Ascending aorta (tissue), 2 donors: Measurements from ENCODE around the gene LILRA1. TPM values are rescaled to one million over a fixed set of nuclear protein-coding genes. Genes with fewer than 3 reads are reported as not detected.
A peak's percentile ranks its signal among the peaks of the same experiment; 100 is the strongest.
"Not testable (repeated sequence)": the region's sequence is repeated elsewhere in the genome, so short reads cannot be mapped to it uniquely, and the experiment has no call there.

Experiments
- DNase-seq, 2 donors: peaks; one replicate each; pipeline ENCODE4 v3.0.0-alpha.2; 2019; ENCODE audit warnings: low spot score in 2 of 2
- H3K27ac ChIP-seq, 2 donors: fragments of 200-600 bp; sonication (generic); one replicate each; pipeline ENCODE4 v1.5.1; 2016 to 2017; ENCODE audit warnings: mild to moderate bottlenecking in 1 of 2
- H3K27me3 ChIP-seq: fragments of 200-600 bp; sonication (generic); one replicate; pipeline ENCODE4 v1.5.1; 2017
- H3K36me3 ChIP-seq, 2 donors: fragments of 200-600 bp; sonication (generic); one replicate each; pipeline ENCODE4 v1.5.1; 2016
- H3K4me1 ChIP-seq, 2 donors: fragments of 200-600 bp; sonication (generic); one replicate each; pipeline ENCODE4 v1.5.1; 2016 to 2017; ENCODE audit warnings: mild to moderate bottlenecking in 1 of 2
- H3K4me3 ChIP-seq, 2 donors: fragments of 200-600 bp; sonication (generic); one replicate each; pipeline ENCODE4 v1.5.1; 2016 to 2017; ENCODE audit warnings: mild to moderate bottlenecking in 1 of 2
- H3K9me3 ChIP-seq, 2 donors: fragments of 200-600 bp; sonication (generic); one replicate each; pipeline ENCODE4 v1.5.1; 2016
- intact Hi-C: fragments of 100-400 bp; cut with DNase I; formaldehyde crosslinking; loops from one replicate; pipeline ENCODE4 v1.15.1; 2023
- total RNA-seq: library from RNA; depleted of rRNA; stranded (reverse); fragments of >200 nt; gene quantifications from one replicate; pipeline ENCODE4 v1.1.0, GENCODE V29; 2016
- TF ChIP-seq, protein P1 (sequence below), 3 experiments: fragments of 200-600 bp in 2 of 3; fragments of 450-650 bp in 1 of 3; sonication (generic) in 2 of 3; IDR thresholded peaks; one replicate each; pipeline ENCODE4 v1.5.1; 2016 to 2019; ENCODE audit warnings: antibody characterized with exemption in 3 of 3, mild to moderate bottlenecking in 1 of 3, moderate library complexity in 1 of 3

The LILRA1 gene
- total RNA-seq = not detected

DNA sequence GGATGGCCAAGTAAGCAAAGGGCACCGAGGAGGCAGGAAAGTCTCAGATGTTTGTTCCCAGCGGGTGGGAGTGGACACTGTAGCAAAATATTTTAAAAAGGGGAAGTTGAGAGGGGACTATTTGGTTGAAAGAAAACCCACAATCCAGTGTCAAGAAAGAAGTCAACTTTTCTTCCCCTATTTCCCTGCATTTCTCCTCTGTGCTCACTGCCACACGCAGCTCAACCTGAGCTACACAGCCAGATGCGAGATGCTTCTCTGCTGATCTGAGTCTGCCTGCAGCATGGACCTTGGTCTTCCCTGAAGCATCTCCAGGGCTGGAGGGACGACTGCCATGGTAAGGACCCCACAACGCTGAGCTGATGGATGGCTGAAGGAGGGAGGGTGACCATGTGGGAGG is at the start of gene LILRA1:
TSS of gene LILRA1 (plus strand) at position 188 of the 400 bp plus-strand sequence. CDS start 613 bp downstream, outside the sequence.
- H3K27me3 ChIP-seq, DNase-seq, H3K27ac ChIP-seq, H3K9me3 ChIP-seq, H3K36me3 ChIP-seq, intact Hi-C loops, H3K4me3 ChIP-seq, H3K4me1 ChIP-seq: not testable (repeated sequence)

DNA sequence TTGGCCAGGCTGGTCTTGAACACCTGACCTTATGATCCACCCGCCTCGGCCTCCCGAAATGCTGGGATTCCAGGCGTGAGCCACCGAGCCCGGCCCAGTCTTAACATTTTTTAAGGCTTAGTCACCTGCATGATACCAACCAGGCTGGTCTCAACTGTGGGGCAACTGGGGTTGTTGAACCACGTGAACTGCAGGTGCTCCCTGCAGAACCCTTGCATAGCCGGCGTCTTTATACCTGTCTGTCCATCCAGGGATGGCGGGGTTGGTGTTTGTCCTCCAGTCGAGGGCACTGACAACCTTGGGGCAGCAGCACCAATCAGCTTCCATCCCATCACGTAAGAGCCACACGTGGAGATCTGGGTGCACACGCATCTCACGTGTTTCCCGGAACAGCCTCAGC is 44.6 kb upstream of the LILRA1 start:
- H3K27me3 ChIP-seq = no peaks in the 10 kb centered on the region
- no peak overlapping the region for H3K4me3 ChIP-seq
- intact Hi-C loops = no loop called here
- TF ChIP-seq, protein P1, sequence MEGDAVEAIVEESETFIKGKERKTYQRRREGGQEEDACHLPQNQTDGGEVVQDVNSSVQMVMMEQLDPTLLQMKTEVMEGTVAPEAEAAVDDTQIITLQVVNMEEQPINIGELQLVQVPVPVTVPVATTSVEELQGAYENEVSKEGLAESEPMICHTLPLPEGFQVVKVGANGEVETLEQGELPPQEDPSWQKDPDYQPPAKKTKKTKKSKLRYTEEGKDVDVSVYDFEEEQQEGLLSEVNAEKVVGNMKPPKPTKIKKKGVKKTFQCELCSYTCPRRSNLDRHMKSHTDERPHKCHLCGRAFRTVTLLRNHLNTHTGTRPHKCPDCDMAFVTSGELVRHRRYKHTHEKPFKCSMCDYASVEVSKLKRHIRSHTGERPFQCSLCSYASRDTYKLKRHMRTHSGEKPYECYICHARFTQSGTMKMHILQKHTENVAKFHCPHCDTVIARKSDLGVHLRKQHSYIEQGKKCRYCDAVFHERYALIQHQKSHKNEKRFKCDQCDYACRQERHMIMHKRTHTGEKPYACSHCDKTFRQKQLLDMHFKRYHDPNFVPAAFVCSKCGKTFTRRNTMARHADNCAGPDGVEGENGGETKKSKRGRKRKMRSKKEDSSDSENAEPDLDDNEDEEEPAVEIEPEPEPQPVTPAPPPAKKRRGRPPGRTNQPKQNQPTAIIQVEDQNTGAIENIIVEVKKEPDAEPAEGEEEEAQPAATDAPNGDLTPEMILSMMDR (IDR thresholded peaks at IDR 0.05) = no peak
- no peaks in the 10 kb centered on the region for H3K4me1 ChIP-seq
- no peak for DNase-seq
- H3K36me3 ChIP-seq = no peaks in the 10 kb centered on the region
- H3K27ac ChIP-seq = no peak overlapping the region
- H3K9me3 ChIP-seq = no peaks in the 10 kb centered on the region

DNA sequence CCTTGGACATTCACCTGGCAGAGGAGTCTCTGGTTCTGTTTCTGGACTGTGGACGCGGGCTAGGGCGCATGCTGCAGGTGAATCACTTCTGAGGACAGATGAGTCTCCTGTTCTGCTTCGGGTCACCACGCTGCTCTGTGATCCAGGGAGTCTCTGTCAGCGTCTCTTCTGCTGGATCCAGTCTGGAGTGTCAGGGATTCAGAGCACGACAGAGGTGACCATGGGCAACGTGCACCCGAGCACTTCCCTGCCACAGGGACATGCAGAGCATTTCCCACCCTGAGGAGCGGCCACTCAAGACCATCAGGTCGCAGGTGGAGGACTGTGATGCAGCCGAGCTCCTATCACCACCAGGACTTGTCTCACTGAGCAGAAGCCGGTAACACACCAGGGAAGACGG is 44.2 kb upstream of the LILRA1 start:
- no peaks in the 10 kb centered on the region for H3K4me1 ChIP-seq
- no peaks in the 10 kb centered on the region for H3K36me3 ChIP-seq
- intact Hi-C loops = no loop called here
- no peaks in the 10 kb centered on the region for H3K27me3 ChIP-seq
- no peak overlapping the region for H3K27ac ChIP-seq
- no peak overlapping the region for H3K4me3 ChIP-seq
- TF ChIP-seq, protein P1 (IDR thresholded peaks at IDR 0.05) = no peak
- no peak for DNase-seq
- H3K9me3 ChIP-seq = no peaks in the 10 kb centered on the region

DNA sequence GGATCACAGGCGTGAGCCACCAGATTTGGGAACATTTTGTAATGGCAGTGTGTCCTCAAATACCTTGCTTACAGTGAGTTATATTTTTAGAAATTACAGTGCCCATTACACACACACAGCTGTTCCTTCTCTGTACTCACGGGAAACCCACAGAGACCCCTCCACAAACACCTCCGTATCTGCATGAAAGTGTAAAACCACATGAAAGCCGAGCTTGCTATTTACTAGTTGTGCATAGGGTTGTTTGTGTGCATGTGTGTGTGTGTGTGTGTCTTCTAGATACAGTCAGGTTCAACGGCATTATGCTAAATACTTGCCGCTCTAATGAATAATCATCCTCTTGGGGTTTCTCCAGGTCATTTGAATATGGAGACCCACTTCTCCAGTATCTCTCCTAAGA is 42.1 kb upstream of the LILRA1 start:
- Histone ChIP-seq H3K36me3 (no peaks in the 10 kb centered on the region), H3K4me1 (no peaks in the 10 kb centered on the region), H3K27me3 (no peaks in the 10 kb centered on the region), H3K27ac (no peak overlapping the region), H3K9me3 (no peaks in the 10 kb centered on the region), H3K4me3 (no peak overlapping the region)
- no peak for DNase-seq
- intact Hi-C loops = no loop called here
- TF ChIP-seq, protein P1 (IDR thresholded peaks at IDR 0.05) = no peak

DNA sequence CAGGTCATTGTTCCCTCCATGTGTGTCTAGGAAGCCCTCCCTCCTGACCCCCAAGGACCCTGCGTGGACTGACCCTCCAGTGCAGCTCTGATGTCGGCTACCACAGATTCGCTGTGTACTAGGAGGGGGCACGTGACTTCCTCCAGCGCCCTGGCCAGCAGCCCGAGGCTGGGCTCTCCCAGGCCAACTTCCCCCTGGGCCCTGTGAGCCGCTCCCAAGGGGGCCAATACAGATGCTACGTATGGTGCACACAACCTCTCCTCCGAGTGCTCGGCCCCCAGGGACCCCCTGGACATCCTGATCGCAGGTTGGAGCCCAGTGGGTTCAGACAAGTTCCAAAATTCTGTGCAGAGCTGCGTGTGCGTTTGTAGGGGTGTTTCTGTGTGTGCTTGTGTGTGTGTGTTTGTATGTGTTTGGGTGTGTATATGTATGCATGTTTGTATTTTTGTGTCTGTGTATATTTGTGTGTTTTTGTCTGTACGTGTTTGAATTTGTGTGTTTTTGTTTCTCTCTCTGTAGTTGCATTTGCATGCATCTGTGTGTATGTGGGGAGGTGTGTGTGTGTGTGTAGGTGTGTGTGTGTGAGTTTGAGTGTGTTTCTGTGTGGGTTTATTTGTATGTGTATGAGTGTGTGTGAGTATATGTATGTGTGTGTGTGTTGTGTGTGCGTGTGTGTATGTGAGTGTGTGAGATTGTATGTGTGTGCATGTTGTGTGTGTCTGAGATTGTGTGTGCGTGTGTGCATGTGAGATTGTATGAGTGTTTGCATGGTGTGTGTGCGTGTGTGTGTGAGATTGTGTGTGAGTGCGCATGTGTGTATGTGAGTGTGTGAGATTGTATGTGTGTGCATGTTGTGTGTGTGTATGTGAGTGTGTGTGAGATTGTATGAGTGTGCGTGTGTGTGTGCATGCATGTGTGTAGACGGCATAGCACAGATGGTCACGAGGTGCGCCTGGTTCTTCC is 41.2 kb upstream of the LILRA1 start:
- H3K27me3 ChIP-seq = no peaks in the 10 kb centered on the region
- DNase-seq = peak in 1 of 2 donors; percentile 69
- H3K36me3 ChIP-seq = no peaks in the 10 kb centered on the region
- no peak overlapping the region for H3K27ac ChIP-seq
- no peak overlapping the region for H3K4me3 ChIP-seq
- intact Hi-C loops = no loop called here
- TF ChIP-seq, protein P1 (IDR thresholded peaks at IDR 0.05) = no peak
- no peaks in the 10 kb centered on the region for H3K4me1 ChIP-seq
- no peaks in the 10 kb centered on the region for H3K9me3 ChIP-seq

DNA sequence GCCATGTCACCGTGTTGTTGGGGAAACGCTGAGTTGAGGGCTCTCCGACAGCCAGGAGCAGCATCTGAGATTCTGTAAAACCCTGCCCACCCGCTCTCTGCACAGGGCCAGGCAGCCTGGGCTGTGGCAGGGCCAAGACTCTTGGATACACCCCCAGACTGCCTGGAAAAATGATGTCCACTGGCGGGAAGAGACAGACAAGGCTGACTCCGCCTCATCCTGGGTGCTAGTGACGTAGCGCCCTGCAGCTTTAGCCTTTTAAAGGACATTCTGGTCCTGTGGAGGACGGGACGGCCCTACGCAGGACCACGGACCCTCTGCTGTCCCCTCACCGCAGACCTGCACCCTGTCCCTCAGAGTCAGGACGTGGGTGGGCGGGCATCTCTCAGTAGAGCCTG is 40.5 kb upstream of the LILRA1 start:
- no peak overlapping the region for H3K27ac ChIP-seq
- DNase-seq = no peak
- TF ChIP-seq, protein P1 (IDR thresholded peaks at IDR 0.05) = no peak
- intact Hi-C loops = no loop called here
- no peaks in the 10 kb centered on the region for H3K36me3 ChIP-seq
- no peaks in the 10 kb centered on the region for H3K4me1 ChIP-seq
- H3K27me3 ChIP-seq = no peaks in the 10 kb centered on the region
- H3K4me3 ChIP-seq = no peak overlapping the region
- H3K9me3 ChIP-seq = no peaks in the 10 kb centered on the region
